ENCODE data around the gene NDOR1.

GRCh38 chr9:137228506-137228967 is 23.0 kb downstream of the NDOR1 start:
- TF ChIP-seq CTCF (IDR thresholded peaks at IDR 0.05; ENCODE audit: low read depth, low read length): no peak
- TF ChIP-seq EZH2phosphoT487 (IDR thresholded peaks at IDR 0.05; ENCODE audit: low read depth): no peak
